WTC11 (cell line): ENCODE data around the gene SLC8A3. TPM values are rescaled to one million over a fixed set of nuclear protein-coding genes. Genes with fewer than 3 reads are reported as not detected.

Experiments used
- ATAC-seq: fragments of 200-7000 bp; cut with Tn5 transposase; 2 replicates; pipeline ENCODE4 v1.10.0; 2021; ENCODE audit warnings: mild to moderate bottlenecking, moderate library complexity
- CTCF ChIA-PET: fragments of 300-600 bp; sonication (Branson Sonifier 250); formaldehyde crosslinking; loops from one replicate; lab custom pipeline; 2021; ENCODE audit warnings: antibody characterized with exemption; lab: Charles Lee
- POLR2A ChIA-PET: fragments of 350-600 bp; sonication (Branson Sonifier 250); formaldehyde crosslinking; loops from one replicate; lab custom pipeline; 2021; ENCODE audit warnings: antibody characterized with exemption; lab: Charles Lee
- DNase-seq: peaks from one replicate; pipeline ENCODE4 v3.0.0; 2021; ENCODE audit warnings: low spot score
- H3K27ac Mint-ChIP-seq: 2 replicates; pipeline ENCODE4 v1.8.0; 2021; ENCODE audit warnings: mixed read lengths
- H3K27me3 Mint-ChIP-seq: 2 replicates; pipeline ENCODE4 v1.8.0; 2021; ENCODE audit warnings: low read depth, mild to moderate bottlenecking, moderate library complexity, mixed read lengths
- H3K36me3 Mint-ChIP-seq: 2 replicates; pipeline ENCODE4 v1.8.0; 2021; ENCODE audit warnings: mixed read lengths
- H3K4me1 Mint-ChIP-seq: 2 replicates; pipeline ENCODE4 v1.8.0; 2022; ENCODE audit warnings: mixed read lengths
- H3K4me3 Mint-ChIP-seq: 2 replicates; pipeline ENCODE4 v1.8.0; 2021; ENCODE audit warnings: mild to moderate bottlenecking, moderate library complexity, mixed read lengths
- H3K9me3 Mint-ChIP-seq: 2 replicates; pipeline ENCODE4 v1.8.0; 2021; ENCODE audit warnings: mixed read lengths
- ARID4B ChIP-seq: sonication (generic); formaldehyde crosslinking; IDR thresholded peaks from 2 replicates; pipeline ENCODE4 v1.8.0; 2023; ENCODE audit warnings: missing genetic modification reagents, mild to moderate bottlenecking, borderline replicate concordance
- ATF1 ChIP-seq: sonication (generic); formaldehyde crosslinking; IDR thresholded peaks from 2 replicates; pipeline ENCODE4 v1.8.1; 2023; ENCODE audit warnings: mild to moderate bottlenecking, moderate library complexity, missing genetic modification reagents
- CBFB ChIP-seq: sonication (generic); formaldehyde crosslinking; IDR thresholded peaks from 2 replicates; pipeline ENCODE4 v1.8.1; 2022; ENCODE audit warnings: mild to moderate bottlenecking, low read depth, missing genetic modification reagents
- CREB1 ChIP-seq: sonication (generic); formaldehyde crosslinking; IDR thresholded peaks from 2 replicates; pipeline ENCODE4 v1.8.0; 2023; ENCODE audit warnings: mild to moderate bottlenecking, missing genetic modification reagents
- E2F5 ChIP-seq: sonication (generic); formaldehyde crosslinking; IDR thresholded peaks from 2 replicates; pipeline ENCODE4 v1.8.1; 2022; ENCODE audit warnings: mild to moderate bottlenecking, moderate library complexity, missing genetic modification reagents
- ERG ChIP-seq: fragments of 250-450 bp; sonication (Bioruptor Pico); IDR thresholded peaks from 2 replicates; pipeline ENCODE4 v1.8.0; 2021; ENCODE audit warnings: mild to moderate bottlenecking
- ETV6 ChIP-seq: sonication (generic); formaldehyde crosslinking; IDR thresholded peaks from 2 replicates; pipeline ENCODE4 v1.8.1; 2022; ENCODE audit warnings: mild to moderate bottlenecking, missing genetic modification reagents
- FOXP1 ChIP-seq: sonication (generic); formaldehyde crosslinking; IDR thresholded peaks from 2 replicates; pipeline ENCODE4 v1.8.0; 2022; ENCODE audit warnings: missing genetic modification reagents, mild to moderate bottlenecking, moderate library complexity, borderline replicate concordance
- GTF2I ChIP-seq: fragments of 250-450 bp; sonication (Bioruptor Pico); conservative IDR thresholded peaks from 2 replicates; pipeline ENCODE4 v1.4.0; 2021; ENCODE audit warnings: mild to moderate bottlenecking
- IRF1 ChIP-seq: sonication (generic); formaldehyde crosslinking; IDR thresholded peaks from 2 replicates; pipeline ENCODE4 v1.8.0; 2023; ENCODE audit warnings: missing genetic modification reagents
- JAZF1 ChIP-seq: fragments of 250-450 bp; sonication (Bioruptor Pico); IDR thresholded peaks from 2 replicates; pipeline ENCODE4 v1.9.0; 2021; ENCODE audit warnings: moderate library complexity, mild to moderate bottlenecking, inconsistent platforms
- MAX ChIP-seq: sonication (generic); formaldehyde crosslinking; IDR thresholded peaks from 2 replicates; pipeline ENCODE4 v1.8.0; 2022; ENCODE audit warnings: mild to moderate bottlenecking, missing genetic modification reagents
- MLX ChIP-seq: sonication (generic); formaldehyde crosslinking; IDR thresholded peaks from 2 replicates; pipeline ENCODE4 v1.8.1; 2023; ENCODE audit warnings: mild to moderate bottlenecking, missing genetic modification reagents, moderate library complexity
- MXD4 ChIP-seq: fragments of 250-450 bp; sonication (Bioruptor Pico); IDR thresholded peaks from 2 replicates; pipeline ENCODE4 v1.8.0; 2021; ENCODE audit warnings: mild to moderate bottlenecking, moderate library complexity, borderline replicate concordance
- NFATC4 ChIP-seq: fragments of 250-450 bp; sonication (Bioruptor Pico); IDR thresholded peaks from 2 replicates; pipeline ENCODE4 v1.9.0; 2021; ENCODE audit warnings: mild to moderate bottlenecking
- NFYB ChIP-seq: sonication (generic); formaldehyde crosslinking; conservative IDR thresholded peaks from 2 replicates; pipeline ENCODE4 v1.8.0; 2022; ENCODE audit warnings: low read depth, missing genetic modification reagents
- RELA ChIP-seq: sonication (generic); formaldehyde crosslinking; IDR thresholded peaks from 2 replicates; pipeline ENCODE4 v1.8.1; 2022; ENCODE audit warnings: missing genetic modification reagents, mild to moderate bottlenecking, borderline replicate concordance
- RORB ChIP-seq: fragments of 250-450 bp; sonication (Bioruptor Pico); IDR thresholded peaks from 2 replicates; pipeline ENCODE4 v1.9.0; 2021; ENCODE audit warnings: mild to moderate bottlenecking
- SP1 ChIP-seq: sonication (generic); formaldehyde crosslinking; conservative IDR thresholded peaks from 2 replicates; pipeline ENCODE4 v1.8.1; 2022; ENCODE audit warnings: missing genetic modification reagents
- ZNF138 ChIP-seq: sonication (generic); formaldehyde crosslinking; conservative IDR thresholded peaks from 2 replicates; pipeline ENCODE4 v1.8.1; 2022; ENCODE audit warnings: mild to moderate bottlenecking, moderate library complexity, missing genetic modification reagents
- ZNF281 ChIP-seq: sonication (generic); formaldehyde crosslinking; IDR thresholded peaks from 2 replicates; pipeline ENCODE4 v1.8.0; 2023; ENCODE audit warnings: mild to moderate bottlenecking, missing genetic modification reagents
- ZNF317 ChIP-seq: sonication (generic); formaldehyde crosslinking; IDR thresholded peaks from 2 replicates; pipeline ENCODE4 v1.8.1; 2023; ENCODE audit warnings: low read depth, mild to moderate bottlenecking, moderate library complexity, missing genetic modification reagents, borderline replicate concordance
- ZNF423 ChIP-seq: fragments of 250-450 bp; sonication (Bioruptor Pico); IDR thresholded peaks from 2 replicates; pipeline ENCODE4 v2.1.2; 2022; ENCODE audit warnings: mild to moderate bottlenecking, moderate library complexity
- total RNA-seq: library from RNA; stranded (reverse); gene quantifications from 3 replicates; pipeline ENCODE4 v1.2.3, GENCODE V29; 2021

Gene SLC8A3
- total RNA-seq, 1 experiment from 2014 or later, result 0.63 TPM

- no peak for DNase-seq
- ATAC-seq, result no peak
- TF ChIP-seq IRF1 (no peak), SP1 (CRISPR knock-in tag) (no peak), RELA (CRISPR knock-in tag) (no peak), NFYB (CRISPR knock-in tag) (no peak), ERG (no peak), ZNF423 (CRISPR knock-in tag) (no peak), ARID4B (CRISPR knock-in tag) (no peak), RORB (CRISPR knock-in tag) (no peak), NFATC4 (CRISPR knock-in tag) (no peak), ATF1 (CRISPR knock-in tag) (no peak), CREB1 (no peak), GTF2I (no peak)
- no peaks in the 10 kb centered on the region for H3K27me3 Mint-ChIP-seq
- H3K36me3 Mint-ChIP-seq, result no peaks in the 10 kb centered on the region; the same call in 1 of the 2 replicates
- no peak overlapping the region for H3K4me3 Mint-ChIP-seq
- H3K27ac Mint-ChIP-seq, result no peak overlapping the region
- H3K4me1 Mint-ChIP-seq, result peaks cover 5% of the 10 kb centered on the region
- POLR2A ChIA-PET, result no interaction called here
- CTCF ChIA-PET, result no interaction called here
- H3K9me3 Mint-ChIP-seq, result peaks cover 3% of the 10 kb centered on the region; the same call in 1 of the 2 replicates
These were observed 61.6 kb downstream of the SLC8A3 start for GRCh38 chr14:70127186-70127585.

- peaks cover 21% of the 10 kb centered on the region for H3K4me1 Mint-ChIP-seq
- peaks cover 3% of the 10 kb centered on the region; the same call in 1 of the 2 replicates for H3K9me3 Mint-ChIP-seq
- ATAC-seq (no peak), DNase-seq (no peak)
- no peak overlapping the region for H3K27ac Mint-ChIP-seq
- H3K4me3 Mint-ChIP-seq, result no peak overlapping the region
- no peaks in the 10 kb centered on the region; the same call in 1 of the 2 replicates for H3K27me3 Mint-ChIP-seq
- POLR2A ChIA-PET, result interaction anchor here (0.7 kb wide), 1 partner anchor 281 kb away, joined by 7 read pairs; no protein-coding TSS in a partner anchor
- CTCF ChIA-PET, result no interaction called here
- H3K36me3 Mint-ChIP-seq, result no peaks in the 10 kb centered on the region; the same call in 1 of the 2 replicates
- TF ChIP-seq MXD4 (CRISPR knock-in tag) (no peak), CBFB (CRISPR knock-in tag) (no peak), ERG (no peak), ZNF138 (no peak), E2F5 (CRISPR knock-in tag) (no peak), ZNF281 (CRISPR knock-in tag) (no peak), ETV6 (CRISPR knock-in tag) (no peak), JAZF1 (CRISPR knock-in tag) (no peak), MAX (no peak), MLX (no peak), ZNF317 (CRISPR knock-in tag) (no peak), FOXP1 (CRISPR knock-in tag) (no peak)
These were observed 65.0 kb downstream of the SLC8A3 start for GRCh38 chr14:70123796-70124195.
